ENCODE results near the gene ABCA1. TPM values are rescaled to one million over a fixed set of nuclear protein-coding genes. Genes with fewer than 3 reads are reported as not detected.

The ABCA1 gene
- total and polyA plus RNA-seq, 2 of the 13 experiments (the other 11 are each of a cell fraction or from before 2014, with no cell fraction given) = 26.8 to 63.8 TPM

GRCh38 chr9:104747565-104748358 lies 180.2 kb downstream of the ABCA1 start, which contains the start of gene NIPSNAP3A (continued):
- TF ChIP-seq ZNF780A (CRISPR knock-in tag; IDR thresholded peaks at IDR 0.05) (no peak), POLR2AphosphoS5 (IDR thresholded peaks at IDR 0.05; ENCODE audit: low read depth, low read length) (peak; percentile 63), RBM22 (optimal IDR thresholded peaks at IDR 0.05; ENCODE audit: low read length) (no peak), RXRA (CRISPR knock-in tag; IDR thresholded peaks at IDR 0.05) (peak; percentile 23; the same call in 1 of the 2 replicates), ZNF350 (CRISPR knock-in tag; IDR thresholded peaks at IDR 0.05; ENCODE audit: borderline replicate concordance, low read depth) (peak; percentile 81), RXRB (CRISPR knock-in tag; IDR thresholded peaks at IDR 0.05; ENCODE audit: borderline replicate concordance) (no peak), PTBP1 (IDR thresholded peaks at IDR 0.05; ENCODE audit: low read depth, low read length, poor library complexity, severe bottlenecking) (no peak), ZNF883 (CRISPR knock-in tag; IDR thresholded peaks at IDR 0.05; ENCODE audit: not compliant biosample characterization) (peak; percentile 17), ZNF563 (CRISPR knock-in tag; IDR thresholded peaks at IDR 0.05) (peak; percentile 53; the same call in 1 of the 2 replicates), ZNF580 (CRISPR knock-in tag; IDR thresholded peaks at IDR 0.05; ENCODE audit: borderline replicate concordance, low read depth) (0 out of 2 replicates have a peak, but pooled peaks have one; percentile 9), SUZ12 (IDR thresholded peaks at IDR 0.05; ENCODE audit: low read depth, low read length) (no peak), MXD1 (CRISPR knock-in tag; IDR thresholded peaks at IDR 0.05) (peak; percentile 44; the same call in 1 of the 2 replicates), SMYD3 (CRISPR knock-in tag; IDR thresholded peaks at IDR 0.05) (no peak; the same call in 1 of the 2 replicates), REL (CRISPR knock-in tag; conservative IDR thresholded peaks at IDR 0.05) (no peak), RFX5 (IDR thresholded peaks at IDR 0.05; ENCODE audit: low read depth, low read length) (no peak), NONO (IDR thresholded peaks at IDR 0.05) (no peak), NONO (CRISPR knock-in tag; conservative IDR thresholded peaks at IDR 0.05) (peak; percentile 83), ZNF788 (CRISPR knock-in tag; IDR thresholded peaks at IDR 0.05; ENCODE audit: borderline replicate concordance) (peak; percentile 35; the same call in 1 of the 2 replicates), ZNF24 (IDR thresholded peaks at IDR 0.05) (no peak), RFXANK (CRISPR knock-in tag; IDR thresholded peaks at IDR 0.05) (no peak), MXD4 (CRISPR knock-in tag; IDR thresholded peaks at IDR 0.05) (no peak; the same call in 1 of the 2 replicates), ZMAT3 (CRISPR knock-in tag; conservative IDR thresholded peaks at IDR 0.05) (no peak), ZNF333 (CRISPR knock-in tag; IDR thresholded peaks at IDR 0.05; ENCODE audit: borderline replicate concordance) (no peak), POLR2A (IDR thresholded peaks at IDR 0.05; ENCODE audit: insufficient read depth in 1 of 2, low read depth in 2 of 2, low read length in 2 of 2) (peak; percentile 46 to 73; a peak in 3 of 4 replicates), PAX8 (CRISPR knock-in tag; IDR thresholded peaks at IDR 0.05; ENCODE audit: borderline replicate concordance) (no peak), SP4 (CRISPR knock-in tag; IDR thresholded peaks at IDR 0.05) (peak; percentile 32; the same call in 1 of the 2 replicates), IRX3 (CRISPR knock-in tag; IDR thresholded peaks at IDR 0.05; ENCODE audit: borderline replicate concordance, low read depth) (no peak), SNAI1 (CRISPR knock-in tag; IDR thresholded peaks at IDR 0.05; ENCODE audit: borderline replicate concordance) (no peak), DZIP1 (CRISPR knock-in tag; IDR thresholded peaks at IDR 0.05) (0 out of 2 replicates have a peak, but pooled peaks have one; percentile 37), ONECUT2 (CRISPR knock-in tag; IDR thresholded peaks at IDR 0.05) (no peak)
